HCT116 (cell line): ENCODE data around the gene KCTD19. TPM values are rescaled to one million over a fixed set of nuclear protein-coding genes. Genes with fewer than 3 reads are reported as not detected.
A peak's percentile ranks its signal among the peaks of the same experiment; 100 is the strongest.

Source experiments
- ATAC-seq: fragments of 200-7000 bp; cut with Tn5 transposase; 2 replicates; pipeline ENCODE4 v1.9.1; 2020; ENCODE audit warnings: mild to moderate bottlenecking, moderate library complexity
- BruUV-seq: library from RNA; stranded (reverse); fragments of 400-500 nt; replicated peaks from 2 replicates; lab custom pipeline; 2021; lab: Mats Ljungman, UMichigan
- CTCF ChIA-PET: fragments of 300-600 bp; sonication (Branson Sonifier 250); formaldehyde crosslinking; loops from one replicate; lab custom pipeline; 2021; ENCODE audit warnings: antibody characterized with exemption; lab: Charles Lee
- POLR2A ChIA-PET: fragments of 300-600, 350-600 bp; sonication (Branson Sonifier 250); formaldehyde crosslinking; loops from one replicate; lab custom pipeline; 2021; ENCODE audit warnings: antibody characterized with exemption; lab: Charles Lee
- RAD21 ChIA-PET, 2 experiments: fragments of 300-600 bp; sonication (Branson Sonifier 250); formaldehyde crosslinking; loops; one replicate each; lab custom pipeline; 2023; ENCODE audit warnings: low total read pairs in 2 of 2; ENCODE audit not compliant: uncharacterized antibody in 2 of 2, unreplicated experiment in 2 of 2, low non-redundant PET in 1 of 2; lab: Charles Lee
- DNase-seq: peaks from one replicate; pipeline ENCODE4 v3.0.0-alpha.2; 2010; ENCODE audit warnings: low read depth, low spot score
- H2AFZ ChIP-seq: fragments of 200-600 bp; shearing (Covaris generic), sonication (generic); 2 replicates; pipeline ENCODE4 v1.6.1; 2017; ENCODE audit warnings: low read depth, mixed run types, mixed read lengths, antibody characterized with exemption, low read length; ENCODE audit not compliant: poor library complexity, severe bottlenecking
- H3K27ac ChIP-seq: 2 replicates; pipeline ENCODE4 v1.5.1; 2012; ENCODE audit warnings: low read depth, low read length
- H3K27me3 ChIP-seq: fragments of 200-600 bp; sonication (generic); 2 replicates; pipeline ENCODE4 v1.6.1; 2016; ENCODE audit warnings: mixed run types, low read length, mixed read lengths; ENCODE audit not compliant: insufficient read depth
- H3K36me3 ChIP-seq, 2 experiments: fragments of 200-500 bp in 1 of 2; fragments of 200-600 bp in 1 of 2; sonication (Bioruptor generic) in 1 of 2; sonication (generic) in 1 of 2; 2 replicates each; pipeline versions ENCODE4 v1.5.1 to v1.6.1; 2014 to 2016; ENCODE audit warnings: low read length in 2 of 2, inconsistent platforms in 1 of 2, mixed read lengths in 1 of 2, mixed run types in 1 of 2; ENCODE audit not compliant: insufficient read depth in 2 of 2, control insufficient read depth in 1 of 2
- H3K4me1 ChIP-seq, 2 experiments: fragments of 200-600 bp in 1 of 2; sonication (generic) in 1 of 2; 2 replicates each; pipeline versions ENCODE4 v1.5.1 to v1.6.1; 2012 to 2017; ENCODE audit warnings: low read length in 2 of 2, inconsistent platforms in 1 of 2, mild to moderate bottlenecking in 1 of 2, mixed read lengths in 1 of 2, mixed run types in 1 of 2, moderate library complexity in 1 of 2; ENCODE audit not compliant: insufficient read depth in 2 of 2, control insufficient read depth in 1 of 2
- H3K4me2 ChIP-seq: fragments of 200-600 bp; sonication (generic); 2 replicates; pipeline ENCODE4 v1.6.1; 2017; ENCODE audit warnings: mixed run types, low read length, mixed read lengths
- H3K4me3 ChIP-seq, 2 experiments: fragments of 200-600 bp in 1 of 2; sonication (generic) in 1 of 2; replicated peaks in 1 of 2; 2 replicates each; pipeline ENCODE4 v1.5.1; 2011 to 2016; ENCODE audit warnings: low read length in 2 of 2, control low read depth in 1 of 2, low read depth in 1 of 2, mild to moderate bottlenecking in 1 of 2, mixed read lengths in 1 of 2, mixed run types in 1 of 2
- H3K79me2 ChIP-seq: fragments of 200-600 bp; sonication (generic); 2 replicates; pipeline ENCODE4 v1.6.1; 2017; ENCODE audit warnings: mild to moderate bottlenecking, mixed run types, low read length, moderate library complexity, mixed read lengths; ENCODE audit not compliant: insufficient read depth
- H3K9ac ChIP-seq: fragments of 200-600 bp; sonication (generic); 2 replicates; pipeline ENCODE4 v1.6.1; 2016; ENCODE audit warnings: low read length, mixed read lengths
- H3K9me2 ChIP-seq: fragments of 200-600 bp; sonication (generic), shearing (Covaris generic); 2 replicates; pipeline ENCODE4 v1.6.1; 2017; ENCODE audit warnings: mixed run types, mild to moderate bottlenecking, moderate library complexity; ENCODE audit not compliant: insufficient read depth
- H3K9me3 ChIP-seq, 2 experiments: fragments of 200-500 bp in 1 of 2; fragments of 200-600 bp in 1 of 2; sonication (Bioruptor generic) in 1 of 2; sonication (generic) in 1 of 2; 2 replicates each; pipeline ENCODE4 v1.6.1; 2014 to 2017; ENCODE audit warnings: low read length in 2 of 2, mixed read lengths in 2 of 2, inconsistent platforms in 1 of 2, low read depth in 1 of 2, mild to moderate bottlenecking in 1 of 2, mixed run types in 1 of 2, moderate library complexity in 1 of 2; ENCODE audit not compliant: control insufficient read depth in 1 of 2, insufficient read depth in 1 of 2
- H4K20me1 ChIP-seq: fragments of 200-600 bp; sonication (generic), shearing (Covaris generic); 2 replicates; pipeline ENCODE4 v1.6.1; 2017; ENCODE audit warnings: mixed run types, mild to moderate bottlenecking, moderate library complexity; ENCODE audit not compliant: insufficient read depth
- CEBPB ChIP-seq: IDR thresholded peaks from 2 replicates; pipeline ENCODE4 v1.6.1; 2012; ENCODE audit warnings: low read depth
- CTCF ChIP-seq, 3 experiments: fragments of 200-600 bp in 1 of 3; sonication (generic) in 1 of 3; IDR thresholded peaks in 2 of 3; conservative IDR thresholded peaks in 1 of 3; 2 replicates each; pipeline ENCODE4 v1.5.1; 2012 to 2017; ENCODE audit warnings: low read depth in 2 of 3, low read length in 2 of 3, antibody characterized with exemption in 1 of 3, borderline replicate concordance in 1 of 3, control low read depth in 1 of 3, mild to moderate bottlenecking in 1 of 3, mixed read lengths in 1 of 3, mixed run types in 1 of 3, moderate library complexity in 1 of 3; ENCODE audit not compliant: insufficient read depth in 1 of 3
- EGR1 ChIP-seq: IDR thresholded peaks from 2 replicates; pipeline ENCODE4 v1.6.1; 2012; ENCODE audit warnings: low read depth
- EZH2 ChIP-seq: fragments of 200-600 bp; sonication (generic); IDR thresholded peaks from 2 replicates; pipeline ENCODE4 v1.6.1; 2017; ENCODE audit warnings: antibody characterized with exemption, mixed run types
- JUND ChIP-seq: IDR thresholded peaks from 2 replicates; pipeline ENCODE4 v1.6.1; 2012
- POLR2A ChIP-seq: IDR thresholded peaks from 2 replicates; pipeline ENCODE4 v1.7.0; 2011; ENCODE audit warnings: borderline replicate concordance; ENCODE audit not compliant: insufficient read depth, insufficient read length; ENCODE audit errors: extremely low read depth
- POLR2AphosphoS5 ChIP-seq: IDR thresholded peaks from 2 replicates; pipeline ENCODE4 v1.6.1; 2011; ENCODE audit warnings: mild to moderate bottlenecking, low read depth, low read length, moderate library complexity
- SRF ChIP-seq: IDR thresholded peaks from 2 replicates; pipeline ENCODE4 v1.6.1; 2012; ENCODE audit warnings: low read depth
- ZFX ChIP-seq: fragments of 450-650 bp; IDR thresholded peaks from 2 replicates; pipeline ENCODE4 v1.6.1; 2017
- intact Hi-C: fragments of 100-400 bp; cut with micrococcal nuclease; formaldehyde crosslinking; loops from 2 replicates; pipeline ENCODE4 v1.10.0; 2022
- total RNA-seq: library from RNA; stranded (reverse); gene quantifications from one replicate; pipeline ENCODE4 v1.2.1, GENCODE V29; 2021; ENCODE audit not compliant: unreplicated experiment
- TF ChIP-seq, protein P1 (sequence below): IDR thresholded peaks from 2 replicates; pipeline ENCODE4 v1.6.1; 2011; ENCODE audit warnings: mild to moderate bottlenecking, low read length, moderate library complexity; ENCODE audit not compliant: insufficient replicate concordance; ENCODE audit errors: extremely low read depth
- TF ChIP-seq, protein P2 (sequence below): IDR thresholded peaks from 2 replicates; pipeline ENCODE4 v1.6.1; 2012

The KCTD19 gene
- total RNA-seq, 1 experiment from 2014 or later: not detected

DNA sequence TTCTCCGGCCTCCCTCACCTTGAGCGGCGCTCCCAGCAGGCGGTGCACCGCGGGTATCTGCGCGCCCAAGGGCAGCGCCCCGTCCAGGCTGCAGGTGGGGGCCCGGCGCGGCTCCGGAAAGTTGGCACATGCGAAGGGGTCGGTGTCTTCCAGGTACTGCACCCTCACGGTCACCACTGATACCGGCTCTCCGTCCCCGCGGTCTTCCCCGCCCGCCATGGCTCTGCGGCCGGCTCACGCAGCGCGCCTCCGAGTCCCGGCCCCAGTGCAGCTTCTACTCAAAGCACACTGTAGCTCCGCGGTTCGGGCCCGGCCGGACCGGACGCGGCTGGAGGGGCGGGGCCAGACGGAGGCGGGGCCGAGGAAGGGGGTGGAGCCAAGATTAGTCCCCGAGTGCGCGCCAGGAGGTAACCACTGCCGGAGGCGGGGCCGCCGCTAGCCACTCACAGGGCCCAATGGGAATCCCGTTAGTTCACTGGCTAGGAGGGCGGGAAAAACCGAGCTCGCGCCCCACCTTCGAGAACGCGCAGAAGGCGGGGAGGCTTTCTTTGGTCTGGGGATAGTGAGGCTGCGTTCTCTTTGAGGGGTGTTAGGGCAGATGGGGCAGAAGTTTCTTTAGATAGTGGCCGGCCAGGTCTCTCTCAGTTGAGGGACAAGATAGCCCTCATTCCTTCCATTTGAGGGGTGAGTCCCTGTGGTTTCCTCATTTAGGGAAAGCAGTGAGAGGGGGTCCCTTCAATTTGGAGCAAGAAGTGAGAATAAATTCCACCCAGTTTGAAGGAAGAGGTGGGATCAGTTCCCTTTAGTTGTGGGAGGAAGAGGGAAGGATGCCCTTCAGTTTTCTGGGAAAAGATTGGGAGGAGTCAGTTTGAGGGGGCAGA lies 79.1 kb downstream of the KCTD19 start, which contains the start of gene FHOD1:
TSS of gene FHOD1 (minus strand) at position 290 of the 881 bp plus-strand sequence. CDS start at position 219, 71 bp downstream.
- no peak within 1 kb of the TSS for H2AFZ ChIP-seq
- peak within 1 kb of the TSS; percentile 94 for H3K4me2 ChIP-seq
- peaks cover 36% of the 10 kb centered on the region for H3K79me2 ChIP-seq
- CTCF ChIA-PET: interaction anchor here (1.0 to 4.4 kb wide), 13 partner anchors 11 to 286 kb away, joined by 3 to 17 read pairs (median 4); partner anchors contain the start of genes ATP6V0D1, CES3, ELMO3 and FBXL8
- H4K20me1 ChIP-seq: no peaks in the 10 kb centered on the region
- H3K27me3 ChIP-seq: no peaks in the 10 kb centered on the region
- ATAC-seq (peak; percentile 64), DNase-seq (peak; percentile 83)
- H3K9ac ChIP-seq: peak within 1 kb of the TSS; percentile 87
- H3K4me1 ChIP-seq: peaks cover 35 to 64% of the 10 kb centered on the region in 2 experiments
- peak within 1 kb of the TSS; percentile 92 for H3K27ac ChIP-seq
- intact Hi-C loops: loop anchor here (2.0 to 5.0 kb wide), 2 partner anchors 29 to 170 kb away; partner anchors contain the start of gene ZDHHC1
- no peaks in the 10 kb centered on the region for H3K9me2 ChIP-seq
- BruUV-seq: no TSS peak
- POLR2A ChIA-PET: interaction anchor here (0.9 to 2.7 kb wide), 13 partner anchors 11 to 135 kb away, joined by 3 to 13 read pairs (median 4); partner anchors contain the start of gene TMEM208
- H3K9me3 ChIP-seq: no peaks in the 10 kb centered on the region
- H3K36me3 ChIP-seq: no peaks in the 10 kb centered on the region
- no peak for TF ChIP-seq CTCF (IDR thresholded peaks at IDR 0.05 in 2 of 3, conservative IDR thresholded peaks at IDR 0.05 in 1 of 3; ENCODE audit: borderline replicate concordance in 1 of 3, insufficient read depth in 1 of 3, low read depth in 2 of 3, low read length in 2 of 3)
- no peak for TF ChIP-seq EGR1
- TF ChIP-seq POLR2A: peak; percentile 36
- TF ChIP-seq, protein P1, sequence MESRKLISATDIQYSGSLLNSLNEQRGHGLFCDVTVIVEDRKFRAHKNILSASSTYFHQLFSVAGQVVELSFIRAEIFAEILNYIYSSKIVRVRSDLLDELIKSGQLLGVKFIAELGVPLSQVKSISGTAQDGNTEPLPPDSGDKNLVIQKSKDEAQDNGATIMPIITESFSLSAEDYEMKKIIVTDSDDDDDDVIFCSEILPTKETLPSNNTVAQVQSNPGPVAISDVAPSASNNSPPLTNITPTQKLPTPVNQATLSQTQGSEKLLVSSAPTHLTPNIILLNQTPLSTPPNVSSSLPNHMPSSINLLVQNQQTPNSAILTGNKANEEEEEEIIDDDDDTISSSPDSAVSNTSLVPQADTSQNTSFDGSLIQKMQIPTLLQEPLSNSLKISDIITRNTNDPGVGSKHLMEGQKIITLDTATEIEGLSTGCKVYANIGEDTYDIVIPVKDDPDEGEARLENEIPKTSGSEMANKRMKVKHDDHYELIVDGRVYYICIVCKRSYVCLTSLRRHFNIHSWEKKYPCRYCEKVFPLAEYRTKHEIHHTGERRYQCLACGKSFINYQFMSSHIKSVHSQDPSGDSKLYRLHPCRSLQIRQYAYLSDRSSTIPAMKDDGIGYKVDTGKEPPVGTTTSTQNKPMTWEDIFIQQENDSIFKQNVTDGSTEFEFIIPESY: no peak
- no peak for TF ChIP-seq EZH2
- TF ChIP-seq POLR2AphosphoS5: peak; percentile 55
- no peak for TF ChIP-seq SRF
- no peak for TF ChIP-seq CEBPB
- TF ChIP-seq, protein P2, sequence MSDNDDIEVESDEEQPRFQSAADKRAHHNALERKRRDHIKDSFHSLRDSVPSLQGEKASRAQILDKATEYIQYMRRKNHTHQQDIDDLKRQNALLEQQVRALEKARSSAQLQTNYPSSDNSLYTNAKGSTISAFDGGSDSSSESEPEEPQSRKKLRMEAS: no peak
- peak; percentile 54 for TF ChIP-seq ZFX
- no peak for TF ChIP-seq JUND
- TF ChIP-seq, all 23 proteins: peak for 3
- peak within 1 kb of the TSS; percentile 71 to 92 for H3K4me3 ChIP-seq
- RAD21 ChIA-PET: interaction anchor here (0.5 to 1.6 kb wide), 4 partner anchors 21 to 169 kb away, joined by 3 to 6 read pairs (median 4); partner anchors contain the start of genes TMEM208 (in 1 of the 2) and ZDHHC1 (in 1 of the 2)
